Stimulated activated CD4-positive, alpha-beta T cell treated with anti-CD3 and anti-CD28 coated beads, Interleukin-4, amount 100 ng/mL, for 4 hours (primary cell): ENCODE data around the gene STAMBPL1.
"Not testable (repeated sequence)": the region's sequence is repeated elsewhere in the genome, so short reads cannot be mapped to it uniquely, and the experiment has no call there.

ENCODE experiments used
- DNase-seq, 2 experiments: peaks; one replicate each; pipeline ENCODE4 v3.0.0-alpha.2; 2020

The STAMBPL1 gene

DNA sequence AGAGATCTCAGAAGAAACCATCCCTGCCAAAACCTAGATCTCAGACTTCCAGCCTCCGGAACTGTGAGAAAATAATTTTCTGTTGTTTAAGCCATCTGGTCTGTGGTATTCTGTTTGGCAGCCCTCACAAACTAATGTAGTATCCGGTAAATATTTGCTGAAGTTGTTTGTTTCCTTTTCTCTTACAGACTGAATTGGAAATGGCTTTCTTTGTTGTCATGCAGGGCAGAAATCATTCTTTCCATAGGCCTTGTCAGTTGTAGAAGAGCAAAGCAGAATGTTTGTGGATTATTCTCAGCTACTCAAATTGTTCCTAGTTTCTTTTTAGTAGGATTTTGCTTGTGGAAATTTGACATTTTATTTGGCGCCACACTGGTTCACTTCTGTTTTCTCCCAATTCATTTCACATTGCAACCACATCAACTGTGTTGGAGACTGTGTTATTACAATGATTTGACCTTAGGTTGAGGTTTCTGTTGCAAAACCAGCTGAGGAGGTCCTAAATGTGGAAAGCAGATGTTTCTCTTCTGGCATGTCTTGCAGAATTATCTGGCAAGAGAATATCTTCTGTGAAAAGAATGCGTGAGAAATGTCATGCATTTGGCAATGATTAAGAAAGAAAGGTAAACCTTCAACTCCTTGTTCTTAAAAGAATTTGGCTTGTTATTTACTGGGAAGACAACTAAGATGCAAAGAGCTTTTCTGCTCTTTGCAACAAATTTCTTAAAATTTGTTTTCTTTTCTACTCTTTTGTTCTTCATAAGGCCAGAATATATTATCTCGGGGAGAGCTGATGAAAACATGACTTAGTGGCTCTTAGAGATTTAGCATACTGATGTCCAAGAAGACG is 46.7 kb downstream of the STAMBPL1 start:
- no peak for DNase-seq

- DNase-seq = no peak
Observed at GRCh38 chr10:88927416-88927690, 47.3 kb downstream of the STAMBPL1 start.

- DNase-seq = no peak
Observed at GRCh38 chr10:88928254-88928653, 48.2 kb downstream of the STAMBPL1 start.

- DNase-seq = no peak
Observed at GRCh38 chr10:88931548-88931947, 51.5 kb downstream of the STAMBPL1 start.

GRCh38 chr10:88932029-88932428 is 52.0 kb downstream of the STAMBPL1 start:
- DNase-seq = not testable (repeated sequence)

DNA sequence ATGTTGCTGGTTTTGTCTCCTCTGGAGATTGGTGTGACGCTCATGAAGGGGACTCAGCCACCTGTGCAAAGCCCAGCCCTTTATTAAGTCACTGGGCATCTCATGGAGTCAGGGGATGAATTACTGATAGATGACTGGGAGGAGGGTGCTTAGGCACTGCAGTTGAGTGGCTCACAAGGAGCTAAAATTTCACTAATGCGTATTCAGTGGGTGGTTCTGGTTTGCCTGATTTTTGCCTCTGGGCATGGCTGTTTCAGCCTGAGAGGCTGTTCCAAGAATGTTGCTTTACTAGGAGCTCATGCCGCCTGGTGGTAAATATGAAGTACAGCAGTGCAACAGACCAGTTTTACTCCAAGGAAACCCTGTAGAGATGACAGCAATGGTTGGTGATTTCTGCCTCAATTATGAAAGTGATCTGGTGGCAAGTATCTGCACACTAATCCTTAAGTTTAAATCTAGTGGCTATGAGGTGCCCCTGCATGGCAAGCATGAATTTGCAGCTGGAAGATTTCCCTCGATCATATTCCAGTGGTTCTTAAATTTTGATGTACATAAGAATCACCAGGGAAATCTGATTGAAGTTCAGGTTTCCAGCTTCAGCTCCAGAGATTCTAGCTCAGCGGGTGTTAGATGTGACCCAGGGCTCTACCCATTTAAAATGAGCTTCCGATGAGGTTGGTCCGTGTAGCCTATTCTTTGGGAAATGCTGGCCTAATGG is 52.7 kb downstream of the STAMBPL1 start:
- peak in 1 of 2 experiments; percentile 36 for DNase-seq

- no peak for DNase-seq
Observed at GRCh38 chr10:88933564-88933963, 53.5 kb downstream of the STAMBPL1 start.

DNA sequence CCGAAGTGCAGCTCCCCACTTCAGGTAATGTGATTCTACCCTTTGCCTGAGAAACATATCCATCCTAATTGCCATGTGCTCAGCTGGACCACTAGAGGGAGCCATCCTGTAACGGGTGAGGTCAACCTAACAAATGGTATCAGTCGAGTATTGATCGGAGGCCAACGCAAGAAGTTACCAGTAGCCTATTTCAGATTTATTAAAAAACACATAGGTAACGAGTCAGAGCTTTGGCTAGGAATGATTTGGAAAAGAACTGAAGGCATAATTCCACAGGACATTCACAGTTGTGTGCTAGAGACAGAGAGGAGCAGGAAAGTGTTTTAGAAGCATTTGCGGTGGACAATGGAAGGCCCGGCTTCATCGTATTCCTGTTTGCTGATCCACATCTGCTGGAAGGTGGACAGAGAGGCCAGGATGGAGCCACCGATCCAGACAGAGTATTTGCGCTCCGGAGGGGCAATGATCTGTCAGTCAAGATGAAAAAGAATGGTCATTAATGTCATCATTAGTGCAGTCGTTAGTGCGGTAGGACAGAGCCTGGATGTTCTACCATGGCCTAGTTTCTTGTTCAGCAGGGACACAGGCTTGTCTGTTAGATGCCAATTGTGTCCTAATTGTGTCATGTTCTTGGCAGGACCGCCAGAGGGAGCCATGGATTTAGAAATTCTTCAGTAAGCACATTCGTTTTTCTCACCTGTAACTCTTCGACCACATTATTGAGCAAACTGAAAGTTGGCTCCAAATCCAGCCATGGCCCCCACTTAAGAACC is 55.0 kb downstream of the STAMBPL1 start:
- DNase-seq = peak; percentile 60 to 69

GRCh38 chr10:88936656-88937055 is 56.6 kb downstream of the STAMBPL1 start:
- DNase-seq = no peak

GRCh38 chr10:88938039-88938438 is 58.0 kb downstream of the STAMBPL1 start:
- DNase-seq = no peak

DNA sequence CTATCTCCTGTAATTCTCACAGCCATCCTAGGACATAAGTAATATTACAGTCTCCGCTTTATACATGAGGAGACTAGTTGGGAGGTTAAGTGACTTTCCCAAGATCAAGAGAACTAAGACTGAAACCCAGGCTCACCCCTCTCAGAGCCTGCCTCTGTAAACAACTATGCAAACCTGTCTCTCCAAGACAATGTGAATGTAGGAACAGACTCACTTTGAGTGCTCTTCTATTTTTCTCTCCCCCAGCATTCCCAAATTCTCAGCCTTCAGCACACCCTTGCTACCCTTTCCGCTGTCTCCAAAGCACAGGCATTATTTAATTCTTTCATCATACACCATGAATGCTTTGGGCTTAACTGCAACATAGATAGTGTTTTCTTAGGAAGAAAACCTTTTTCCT is 58.9 kb downstream of the STAMBPL1 start:
- no peak for DNase-seq

GRCh38 chr10:88941026-88941425 is 61.0 kb downstream of the STAMBPL1 start:
- DNase-seq = no peak

- no peak for DNase-seq
Observed at GRCh38 chr10:88943778-88944177, 63.7 kb downstream of the STAMBPL1 start.

DNA sequence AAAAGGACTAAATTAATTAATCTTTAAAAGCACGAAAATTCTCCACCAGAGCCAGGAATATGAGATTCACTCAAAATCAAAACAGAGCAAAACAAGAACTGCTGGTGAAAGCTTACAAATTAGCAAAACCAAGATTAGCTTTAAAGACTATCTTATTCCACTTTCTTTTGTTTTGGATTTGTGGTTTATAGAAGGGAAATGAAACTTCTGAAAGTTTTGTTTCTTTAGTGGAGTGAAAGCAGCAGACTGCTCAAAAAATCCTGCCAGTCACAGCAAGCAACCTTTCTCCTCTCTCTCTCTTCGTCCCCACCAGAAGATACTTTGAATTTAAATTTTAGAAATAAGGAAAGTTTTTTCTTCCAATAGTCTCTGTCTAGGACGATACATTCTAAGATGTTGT is 64.8 kb downstream of the STAMBPL1 start:
- DNase-seq = no peak

DNA sequence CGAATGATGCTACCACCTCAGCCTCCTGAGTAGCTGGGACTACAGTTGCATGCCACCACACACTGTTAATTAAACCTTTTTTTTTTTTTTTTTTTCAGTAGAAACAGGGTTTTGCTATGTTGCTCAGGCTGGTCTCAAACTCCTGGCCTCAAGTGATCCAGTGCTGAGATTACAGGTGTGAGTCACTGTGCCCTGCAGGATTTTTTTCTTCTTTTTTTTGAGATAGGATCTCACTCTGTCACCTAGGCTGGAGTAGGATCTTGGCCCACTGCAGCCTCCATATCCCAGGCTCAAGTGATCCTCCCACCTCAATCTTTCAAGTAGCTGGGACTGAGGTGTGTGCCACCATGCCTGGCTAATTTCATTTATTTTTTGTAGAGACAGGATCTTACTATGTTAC is 66.2 kb downstream of the STAMBPL1 start:
- no peak for DNase-seq

- no peak for DNase-seq
Observed at GRCh38 chr10:88946965-88947590, 67.0 kb downstream of the STAMBPL1 start.

DNA sequence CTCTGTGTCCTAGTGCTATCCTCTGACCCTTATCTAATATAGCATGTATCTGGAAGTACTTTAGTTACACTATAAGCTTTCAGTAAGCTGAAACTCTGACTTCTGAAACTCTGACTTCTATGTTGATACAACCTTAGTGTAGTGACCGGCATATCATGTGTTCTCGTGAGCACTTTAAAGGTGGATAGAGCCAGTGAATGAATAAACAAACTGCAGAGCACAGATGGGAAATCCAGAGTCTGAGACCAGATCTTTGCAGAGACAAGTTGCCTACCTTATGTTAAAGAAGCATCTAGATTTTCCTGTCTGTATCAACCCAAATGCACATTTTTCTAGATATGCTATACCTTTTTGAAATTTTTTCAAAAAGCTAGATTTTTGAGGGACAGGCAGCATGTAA is 69.0 kb downstream of the STAMBPL1 start:
- no peak for DNase-seq

- no peak for DNase-seq
Observed at GRCh38 chr10:88949912-88950837, 70.1 kb downstream of the STAMBPL1 start.

DNA sequence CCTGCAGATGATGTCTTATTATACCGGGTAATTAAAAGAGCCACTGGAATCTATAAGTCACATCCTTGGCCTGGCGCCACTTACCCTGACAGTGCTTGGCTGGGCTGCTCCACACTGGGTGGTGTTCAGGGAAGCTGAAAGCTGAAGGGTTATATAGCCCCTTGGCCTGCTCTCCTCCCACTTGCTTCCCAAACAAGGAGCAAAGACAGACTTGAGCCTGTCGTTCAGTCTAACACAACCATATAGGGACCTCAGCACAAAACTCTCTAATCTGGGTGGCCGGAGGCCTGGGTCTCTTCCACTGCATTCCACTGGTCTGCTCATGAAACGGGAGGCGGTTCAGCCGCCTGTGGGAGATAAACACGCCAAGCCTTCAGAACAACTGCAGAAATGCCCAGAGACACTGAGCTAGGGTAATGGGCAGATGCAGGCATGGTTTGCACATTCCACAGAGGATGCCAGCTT is 72.6 kb downstream of the STAMBPL1 start, which contains the start of gene ACTA2:
TSS of gene ACTA2 (minus strand) at position 127 of the 465 bp plus-strand sequence. CDS start 3,843 bp downstream, outside the sequence.
- DNase-seq = no peak

DNA sequence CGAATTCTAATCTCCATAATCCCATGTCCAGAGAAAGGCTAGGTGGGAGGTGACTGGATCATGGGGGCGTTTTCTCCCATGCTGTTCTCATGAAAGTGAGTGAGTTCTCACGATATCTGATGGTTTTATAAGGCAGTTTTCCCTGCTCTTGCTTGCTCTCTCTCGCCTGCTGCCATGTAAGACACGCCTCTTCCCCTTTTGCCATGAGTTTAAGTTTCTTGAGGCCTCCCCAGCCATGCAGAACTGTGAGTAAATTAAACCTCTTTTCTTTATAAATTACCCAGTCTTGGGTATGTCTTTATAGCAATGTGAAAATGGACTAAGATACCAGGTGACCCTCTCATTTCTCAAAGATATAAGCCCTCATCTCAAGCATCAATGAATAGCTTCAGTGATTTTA is 73.6 kb downstream of the STAMBPL1 start:
- DNase-seq = no peak

DNA sequence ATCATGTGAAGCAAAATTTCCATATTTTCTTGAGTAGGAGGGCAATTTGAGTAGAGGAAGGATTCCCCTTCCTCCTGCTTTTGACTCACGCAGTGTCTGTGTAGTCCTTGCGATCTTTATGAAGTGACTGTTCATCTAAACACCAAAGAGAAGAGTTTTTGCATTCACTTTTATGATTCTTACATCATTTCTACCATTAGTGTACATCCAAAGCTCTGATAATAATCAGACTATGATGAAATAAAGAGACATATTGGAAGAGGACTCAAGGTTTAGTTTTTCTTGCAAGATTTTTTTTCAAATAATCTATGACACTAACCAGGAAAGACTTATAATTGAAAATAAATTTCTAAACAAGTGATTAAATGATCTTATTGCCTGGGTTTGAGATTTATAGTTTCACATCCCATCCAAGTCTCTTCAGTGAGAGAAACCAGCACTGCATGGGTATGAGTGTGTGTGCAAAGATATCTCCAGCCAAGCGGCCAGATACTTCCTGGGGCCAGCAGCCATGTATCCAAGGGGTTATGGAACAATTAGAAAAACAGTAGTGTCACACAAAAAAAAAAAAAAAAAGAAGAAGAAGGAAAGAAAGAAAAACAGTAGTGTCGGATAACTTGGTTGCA is 74.5 kb downstream of the STAMBPL1 start:
- no peak for DNase-seq
